Ishikawa (cell line): Measurements from ENCODE around the gene GDF11.

Source experiments
- CEBPB ChIP-seq: IDR thresholded peaks from 2 replicates; pipeline ENCODE4 v1.6.1; 2012
- CREB1 ChIP-seq: IDR thresholded peaks from 2 replicates; pipeline ENCODE4 v1.6.1; 2012; ENCODE audit warnings: low read depth
- EP300 ChIP-seq: IDR thresholded peaks from 2 replicates; pipeline ENCODE4 v1.6.1; 2012; ENCODE audit warnings: borderline replicate concordance
- FOXM1 ChIP-seq: IDR thresholded peaks from 2 replicates; pipeline ENCODE4 v1.6.1; 2012; ENCODE audit warnings: low read depth, borderline replicate concordance
- MAX ChIP-seq: IDR thresholded peaks from 2 replicates; pipeline ENCODE4 v1.6.1; 2012
- RAD21 ChIP-seq: IDR thresholded peaks from 2 replicates; pipeline ENCODE4 v1.6.1; 2012; ENCODE audit warnings: low read depth
- TAF1 ChIP-seq: IDR thresholded peaks from 2 replicates; pipeline ENCODE4 v1.6.1; 2012; ENCODE audit warnings: low read depth, mild to moderate bottlenecking
- TCF12 ChIP-seq: IDR thresholded peaks from 2 replicates; pipeline ENCODE4 v1.6.1; 2012; ENCODE audit warnings: low read depth
- USF1 ChIP-seq: IDR thresholded peaks from 2 replicates; pipeline ENCODE4 v1.6.1; 2012
- YY1 ChIP-seq: IDR thresholded peaks from 2 replicates; pipeline ENCODE4 v1.6.1; 2012; ENCODE audit warnings: low read depth
- ZBTB7A ChIP-seq: IDR thresholded peaks from 2 replicates; pipeline ENCODE4 v1.6.1; 2012; ENCODE audit warnings: low read depth

- no peak for TF ChIP-seq MAX
- no peak for TF ChIP-seq ZBTB7A
- TF ChIP-seq EP300: no peak
- no peak for TF ChIP-seq FOXM1
- no peak for TF ChIP-seq TAF1
- no peak for TF ChIP-seq CEBPB
- no peak for TF ChIP-seq RAD21
- TF ChIP-seq YY1: no peak
- TF ChIP-seq TCF12: no peak
- no peak for TF ChIP-seq USF1
- TF ChIP-seq CREB1: no peak
These were observed 8.3 kb upstream of the GDF11 start for GRCh38 chr12:55734595-55734994.
